ENCODE data around the gene TRA2B. TPM values are rescaled to one million over a fixed set of nuclear protein-coding genes. Genes with fewer than 3 reads are reported as not detected.
A peak's percentile ranks its signal among the peaks of the same experiment; 100 is the strongest.

The TRA2B gene
- total RNA-seq, 1 donor from 2014 or later = 62.1 TPM

DNA sequence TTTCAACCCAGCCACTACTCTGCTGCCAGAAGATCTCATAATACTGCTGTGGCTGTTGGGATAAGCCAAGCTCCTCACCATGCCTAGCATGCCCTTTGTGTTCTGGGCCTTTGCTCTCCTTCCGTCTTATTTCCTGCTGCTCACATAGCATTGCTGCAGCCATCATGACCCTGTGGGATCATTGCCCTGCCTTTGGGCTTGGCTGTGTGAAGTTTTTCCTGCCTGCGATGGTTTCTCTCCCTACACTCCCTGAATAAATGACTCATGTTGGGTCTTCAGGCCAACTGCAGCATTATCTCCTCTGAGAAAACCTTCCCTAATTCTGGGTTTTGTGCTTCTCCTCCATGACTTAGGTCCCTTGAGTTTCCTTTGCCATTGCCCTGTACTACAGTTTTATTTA lies 20.8 kb upstream of the TRA2B start:
- DNase-seq (ENCODE audit: low spot score) = no peak
- intact Hi-C loops (cut with DNase I) = no loop called here

DNA sequence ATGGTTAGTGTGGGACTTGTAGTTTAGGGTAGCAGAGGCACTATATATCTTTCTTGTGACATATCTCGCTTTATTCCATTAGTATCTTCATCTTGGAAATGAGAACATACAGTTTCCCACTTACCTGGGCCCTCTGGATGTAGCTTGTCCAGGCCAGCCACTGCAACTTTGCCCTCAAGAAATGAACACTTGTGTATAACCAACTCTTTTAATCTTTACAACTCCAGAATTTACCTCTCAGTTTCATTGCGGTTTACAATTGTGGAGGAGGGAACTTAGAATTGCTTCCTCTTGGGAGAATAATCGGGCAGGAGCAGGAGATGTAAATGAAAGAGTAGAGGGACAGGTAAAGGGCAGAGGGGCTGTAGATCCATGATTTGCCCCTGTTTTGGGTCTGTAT lies 18.4 kb upstream of the TRA2B start:
- no peak for DNase-seq (ENCODE audit: low spot score)
- intact Hi-C loops (cut with DNase I) = no loop called here

DNA sequence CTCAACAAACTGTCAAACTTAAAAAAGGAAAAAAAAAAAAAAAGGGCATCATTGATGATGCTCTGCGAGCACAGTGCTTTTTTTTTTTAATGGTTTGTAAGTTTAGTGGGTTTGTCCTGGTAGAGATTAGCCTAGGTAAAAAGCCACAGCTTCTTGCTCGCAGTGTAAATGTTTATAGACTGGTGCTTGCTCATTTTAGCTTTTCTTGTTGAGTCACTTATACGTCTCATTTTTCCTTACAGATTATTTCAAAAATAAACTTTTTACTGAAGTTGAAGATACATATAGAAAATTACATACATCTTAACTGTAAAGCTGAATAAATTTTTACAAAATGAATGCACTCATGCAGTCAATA lies 16.5 kb upstream of the TRA2B start:
- DNase-seq (ENCODE audit: low spot score) = no peak
- intact Hi-C loops (cut with DNase I) = no loop called here

DNA sequence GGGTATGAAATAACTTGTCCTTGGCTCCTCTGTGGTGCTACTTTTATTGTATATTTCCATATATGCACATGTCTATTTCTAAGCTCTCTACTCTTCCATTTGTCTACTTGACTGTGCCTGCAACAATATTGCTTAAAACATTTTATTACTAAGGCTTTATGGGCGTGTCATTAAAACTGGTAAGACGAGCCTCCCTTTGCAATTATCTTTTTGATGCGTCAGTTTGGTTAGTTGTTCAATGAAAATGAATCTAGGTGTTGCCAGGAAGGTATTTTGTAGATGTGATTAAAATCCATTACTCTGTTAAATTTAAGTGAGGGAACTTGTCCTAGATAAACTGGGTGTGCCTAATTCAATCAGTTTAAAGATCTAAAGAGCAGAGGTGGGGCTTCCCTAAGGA lies 12.9 kb upstream of the TRA2B start:
- no peak for DNase-seq (ENCODE audit: low spot score)
- intact Hi-C loops (cut with DNase I) = no loop called here

DNA sequence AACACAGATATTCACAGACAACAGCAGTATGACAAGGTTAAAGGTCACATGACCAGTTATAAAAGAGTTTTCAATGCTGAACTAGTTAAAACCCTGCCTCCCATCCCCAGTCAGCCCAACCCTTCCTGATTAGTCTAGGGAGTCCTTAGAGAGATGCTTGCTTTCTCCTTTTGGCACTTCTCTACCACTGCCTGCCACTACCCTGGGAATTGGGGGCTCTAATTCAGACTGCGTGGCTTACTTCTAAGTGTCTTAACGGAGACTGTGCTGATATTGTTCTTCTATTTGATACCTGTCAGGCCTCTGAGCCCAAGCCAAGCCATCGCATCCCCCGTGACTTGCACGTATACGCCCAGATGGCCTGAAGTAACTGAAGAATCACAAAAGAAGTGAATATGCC lies 11.7 kb upstream of the TRA2B start:
- intact Hi-C loops (cut with DNase I) = loop anchor here (10.0 kb wide), 2 partner anchors 215 to 285 kb away; no protein-coding TSS in a partner anchor
- no peak for DNase-seq (ENCODE audit: low spot score)

DNA sequence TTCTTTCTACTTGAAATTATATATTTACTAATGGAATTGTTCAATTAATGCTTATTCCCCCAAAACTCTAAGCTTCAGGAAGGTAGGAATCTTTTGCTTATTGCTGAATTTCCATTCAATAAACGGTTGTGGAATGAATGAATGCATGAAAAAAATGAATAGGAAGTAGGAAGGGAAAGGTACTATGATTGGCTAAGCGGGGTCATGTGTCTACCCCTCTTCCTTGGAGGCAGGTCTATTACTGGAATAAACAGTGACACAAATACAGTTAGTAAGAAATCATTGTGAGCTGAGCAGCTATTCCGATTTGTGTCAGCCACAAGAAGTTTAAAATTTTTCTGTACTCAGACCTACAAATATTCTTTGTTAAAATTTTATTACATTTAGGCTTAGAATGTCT lies 10.5 kb upstream of the TRA2B start:
- DNase-seq (ENCODE audit: low spot score) = no peak
- intact Hi-C loops (cut with DNase I) = loop anchor here (10.0 kb wide), 2 partner anchors 213 to 283 kb away; no protein-coding TSS in a partner anchor

DNA sequence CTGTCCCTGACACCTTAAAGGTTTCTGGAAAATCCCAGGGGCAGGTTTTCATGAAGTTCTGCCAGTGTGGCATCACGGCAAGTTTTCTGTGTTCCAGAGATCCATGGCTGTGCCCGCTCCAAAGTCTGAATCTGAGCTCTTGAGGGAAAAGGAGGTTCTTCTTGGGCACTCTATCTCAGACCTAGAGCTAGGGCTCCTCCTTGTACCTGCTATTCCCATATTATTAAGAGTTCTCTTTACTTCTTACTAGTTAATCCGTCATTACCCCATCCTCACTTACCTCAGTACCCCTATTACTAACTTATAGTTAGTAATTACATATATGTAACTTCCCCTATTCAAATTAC lies 5.9 kb upstream of the TRA2B start:
- DNase-seq (ENCODE audit: low spot score) = no peak
- intact Hi-C loops (cut with DNase I) = loop anchor here (10.0 kb wide), 2 partner anchors 209 to 279 kb away; no protein-coding TSS in a partner anchor

DNA sequence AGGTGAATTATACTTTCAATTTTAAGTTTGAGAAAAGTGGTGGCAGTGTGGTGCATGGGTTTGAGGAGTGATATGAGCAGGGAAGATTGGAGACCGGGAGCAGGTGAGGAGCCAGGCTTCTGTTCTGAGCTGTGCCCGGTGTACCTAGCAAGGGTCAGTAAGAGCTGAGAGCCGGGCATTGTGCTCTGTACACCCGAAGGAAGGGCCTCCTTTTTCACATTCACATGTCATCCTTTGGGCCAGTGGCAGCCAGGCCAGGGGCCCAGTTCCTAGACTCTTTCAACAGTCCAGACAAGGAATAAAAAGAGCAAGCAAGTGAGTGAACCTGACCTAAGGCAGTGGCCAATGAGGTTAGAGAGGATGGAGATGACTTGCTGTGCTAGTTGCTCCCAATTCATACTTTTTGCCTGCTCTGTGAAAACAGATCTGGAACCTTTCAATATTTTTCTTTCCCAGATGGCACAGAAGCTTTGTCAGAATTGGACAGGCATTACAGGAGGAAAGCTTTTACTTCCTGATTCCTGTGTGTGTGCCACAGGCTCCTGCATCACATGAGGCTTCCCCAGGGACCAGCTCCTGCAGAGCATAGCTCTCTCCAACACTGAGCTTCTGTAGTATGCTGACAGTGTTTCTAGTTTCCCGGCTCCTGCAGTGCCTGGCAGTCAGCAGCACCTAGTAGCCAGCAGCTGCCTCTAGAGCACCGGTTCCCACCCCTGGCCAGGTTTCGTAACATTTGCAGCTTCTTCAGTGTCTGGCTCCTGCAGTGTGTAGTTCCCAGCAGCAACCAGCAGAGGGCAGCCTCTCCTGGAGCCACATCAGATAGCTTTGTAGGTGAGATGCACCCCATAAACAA lies 5.3 kb upstream of the TRA2B start:
- intact Hi-C loops (cut with DNase I) = loop anchor here (10.0 kb wide), 2 partner anchors 208 to 278 kb away; no protein-coding TSS in a partner anchor

DNA sequence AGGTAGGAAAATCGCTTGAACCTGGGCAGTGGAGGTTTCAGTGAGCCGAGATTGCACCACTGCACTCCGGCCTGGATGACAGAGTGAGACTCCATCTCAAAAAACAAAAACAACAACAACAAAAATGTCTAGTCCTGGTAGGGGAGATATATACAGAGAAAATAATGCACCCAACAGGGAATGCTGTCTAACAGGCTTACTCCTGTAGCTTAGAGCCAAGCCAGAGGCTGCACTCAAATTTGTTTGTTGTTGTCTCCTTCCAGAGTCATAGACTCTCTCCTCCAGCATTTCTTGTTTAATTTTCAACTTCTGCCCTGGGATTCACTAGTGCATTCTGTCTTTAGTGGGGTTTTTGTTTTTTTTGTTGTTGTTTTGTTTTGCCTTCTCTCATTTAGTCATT lies 4.6 kb upstream of the TRA2B start:
- intact Hi-C loops (cut with DNase I) = loop anchor here (10.0 kb wide), 2 partner anchors 208 to 278 kb away; no protein-coding TSS in a partner anchor
- no peak for DNase-seq (ENCODE audit: low spot score)

More for the DNA sequence above, 5.3 kb upstream of the TRA2B start:
- DNase-seq (ENCODE audit: low spot score) = peak; percentile 92

DNA sequence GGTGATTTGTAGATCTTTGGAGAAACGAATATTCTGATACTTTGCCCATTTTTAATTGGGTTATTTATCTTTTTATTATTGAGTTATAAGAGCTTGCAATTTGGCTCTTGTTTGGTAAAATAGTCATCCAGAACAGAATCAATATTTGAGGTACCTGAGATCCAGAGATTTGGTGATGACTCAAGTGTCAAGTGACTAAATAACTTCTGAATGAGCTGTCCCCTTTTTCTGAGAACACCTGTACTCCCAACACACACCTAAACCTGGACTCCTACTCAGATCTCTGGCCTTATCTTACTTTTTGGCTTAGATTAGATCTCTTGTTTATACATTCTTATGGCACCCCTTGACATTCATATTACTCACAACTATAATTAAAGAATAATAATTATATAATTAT lies 3.1 kb upstream of the TRA2B start:
- DNase-seq (ENCODE audit: low spot score) = no peak

DNA sequence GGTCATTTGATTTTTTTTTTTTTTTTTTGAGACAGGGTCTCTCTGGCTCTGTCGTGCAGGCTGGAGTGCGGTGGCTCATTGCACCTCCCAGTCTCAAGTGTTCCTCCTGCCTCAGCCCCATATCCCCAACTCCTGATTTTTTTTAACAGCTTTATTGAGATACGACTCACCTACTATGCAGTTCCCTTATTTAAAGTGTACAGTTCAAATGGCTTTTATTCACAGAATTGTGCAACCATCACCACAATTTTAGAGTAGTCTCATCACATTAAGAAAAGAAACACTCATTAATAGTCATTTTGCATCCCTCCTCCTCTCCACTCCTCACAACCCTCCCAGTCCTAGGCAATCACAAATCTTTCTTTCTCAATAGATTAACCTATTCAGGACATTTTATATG lies 1.9 kb upstream of the TRA2B start:
- no peak for DNase-seq (ENCODE audit: low spot score)
- intact Hi-C loops (cut with DNase I) = loop anchor here (5.0 to 10.0 kb wide), 3 partner anchors 205 to 628 kb away; partner anchors contain the start of gene TBCCD1

More for the DNA sequence above, 3.1 kb upstream of the TRA2B start:
- intact Hi-C loops (cut with DNase I) = loop anchor here (10.0 kb wide), 2 partner anchors 206 to 276 kb away; no protein-coding TSS in a partner anchor

DNA sequence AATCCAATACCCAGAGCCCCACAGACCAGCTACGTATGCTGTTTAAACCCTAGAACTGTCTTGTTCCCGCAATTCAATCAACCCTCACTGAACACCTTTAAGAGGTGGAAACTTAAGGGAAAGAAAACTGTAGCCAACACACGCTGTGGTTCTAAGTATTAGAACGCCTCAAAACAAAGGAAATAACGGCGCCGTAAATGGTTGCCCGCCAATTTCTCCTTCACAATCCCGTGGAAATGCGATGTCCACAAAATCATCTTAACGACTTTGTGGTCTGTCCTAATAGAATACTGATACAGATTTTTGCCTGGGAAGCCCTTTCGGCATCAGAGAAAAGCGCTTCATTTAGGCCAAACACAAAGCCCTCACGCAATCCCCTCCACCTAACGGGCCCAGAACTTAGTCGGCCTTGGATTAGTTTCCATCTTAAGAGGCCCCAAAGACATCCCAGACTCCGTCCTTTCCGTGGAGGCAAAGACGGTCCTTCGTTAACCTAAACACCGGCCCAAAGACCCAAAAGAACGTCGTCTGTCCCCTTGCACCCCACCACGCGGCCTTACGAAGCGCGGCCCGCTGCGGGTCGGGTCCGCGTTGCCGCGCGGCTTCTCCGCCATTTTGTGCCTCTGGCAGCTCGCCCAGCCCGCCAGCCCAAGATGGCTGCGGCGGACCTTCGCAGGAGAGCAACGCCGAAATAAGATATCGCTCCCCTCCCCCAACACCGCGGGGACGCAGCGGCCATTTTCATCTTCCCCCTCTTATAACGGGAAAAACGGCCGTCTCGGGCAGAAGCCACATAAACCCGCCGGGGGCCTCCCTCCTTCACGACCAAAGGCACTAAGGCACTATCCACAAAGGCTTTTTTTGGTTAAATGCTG lies 763 bp downstream of the TRA2B start:
- peak; percentile 92 for DNase-seq (ENCODE audit: low spot score)
- intact Hi-C loops (cut with DNase I) = loop anchor here (2.0 to 5.0 kb wide), 3 partner anchors 112 to 630 kb away; partner anchors contain the start of genes ETV5, IGF2BP2 and TBCCD1

DNA sequence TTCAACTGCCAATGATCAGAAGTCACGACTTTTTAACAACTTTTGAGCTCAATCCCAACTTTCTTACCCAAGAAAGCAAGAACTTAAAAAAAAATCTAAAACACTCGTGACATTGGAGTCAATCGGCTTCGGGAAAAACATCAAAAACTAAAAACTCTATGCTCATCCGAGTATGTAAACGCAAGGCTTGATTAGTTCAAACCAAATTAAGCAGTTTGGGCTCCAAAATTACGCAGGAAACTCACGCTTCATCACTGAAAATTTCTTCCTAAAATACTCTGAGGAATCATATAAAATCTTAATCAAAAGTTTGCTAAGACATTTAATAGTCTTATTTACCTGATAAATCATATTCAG lies 1.6 kb downstream of the TRA2B start:
- no peak for DNase-seq (ENCODE audit: low spot score)
- intact Hi-C loops (cut with DNase I) = loop anchor here (2.0 to 5.0 kb wide), 3 partner anchors 111 to 631 kb away; partner anchors contain the start of genes ETV5, IGF2BP2 and TBCCD1

DNA sequence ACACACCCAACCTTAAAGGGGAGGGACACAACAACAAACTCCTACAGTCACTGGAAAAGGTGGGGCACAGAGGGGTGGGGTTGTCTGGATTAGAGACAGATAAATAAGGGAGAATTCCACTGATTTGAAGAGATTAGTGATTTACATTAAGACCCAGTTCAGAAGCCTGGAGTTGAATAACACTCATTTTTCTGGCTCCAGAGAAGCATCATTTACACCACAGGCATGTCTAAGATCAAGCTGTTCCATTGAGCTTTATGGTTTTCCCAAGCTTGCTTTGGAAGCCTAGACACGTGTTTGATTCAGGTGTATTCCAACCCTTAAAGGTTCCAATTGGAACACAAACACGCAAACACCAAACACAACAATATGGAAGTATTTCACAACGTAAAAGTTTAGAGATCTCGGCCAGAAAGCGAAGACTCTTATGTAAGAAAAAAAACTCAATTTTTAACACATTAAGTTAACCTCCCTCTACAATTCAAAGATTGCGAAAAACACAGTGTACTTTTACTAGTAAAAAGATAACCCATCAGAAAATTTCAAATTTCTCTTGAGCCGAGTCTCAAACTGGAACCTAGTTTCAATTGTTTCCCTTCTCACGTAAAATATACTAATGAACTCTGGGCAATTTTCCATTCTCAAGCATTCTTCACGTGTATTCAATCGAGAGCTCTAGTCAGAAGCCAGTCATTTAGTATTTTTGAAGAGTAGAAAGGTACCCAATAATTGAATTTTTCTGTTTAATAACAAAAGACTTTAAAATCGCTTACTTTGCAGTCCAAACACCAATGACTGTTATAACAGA lies 2.1 kb downstream of the TRA2B start:
- intact Hi-C loops (cut with DNase I) = loop anchor here (2.0 to 5.0 kb wide), 3 partner anchors 111 to 632 kb away; partner anchors contain the start of genes ETV5, IGF2BP2 and TBCCD1
- DNase-seq (ENCODE audit: low spot score) = no peak

DNA sequence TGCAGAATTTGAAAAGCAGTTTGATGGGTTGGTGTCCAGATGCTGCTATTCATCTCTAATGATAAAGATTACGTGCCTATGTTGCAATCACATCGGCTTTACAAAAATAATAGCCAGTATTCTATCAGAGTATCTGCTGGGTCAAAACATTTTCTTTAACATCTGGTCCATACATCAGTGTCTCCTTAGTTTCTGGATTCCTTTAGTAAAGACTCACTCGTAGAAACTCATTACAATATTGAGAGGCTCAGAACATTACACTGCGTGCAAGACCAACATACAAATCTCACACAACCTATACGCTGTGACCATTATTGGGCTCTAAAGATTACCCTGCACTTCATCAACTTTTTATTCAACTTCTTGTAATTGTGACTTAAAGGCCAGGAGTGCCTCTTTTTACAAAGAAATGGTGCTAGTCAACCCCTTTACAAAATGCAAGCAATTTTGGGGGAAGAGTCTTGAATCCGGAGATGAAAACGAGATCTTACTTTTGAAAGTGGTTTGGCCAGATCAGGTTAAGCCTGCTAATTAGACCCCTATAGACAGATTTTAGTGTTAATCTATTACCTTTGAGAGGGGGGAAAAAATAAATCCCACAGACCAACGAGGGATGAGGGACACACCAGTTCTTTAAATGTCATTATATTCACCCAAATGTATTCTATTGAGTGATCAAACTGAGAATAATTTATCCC lies 2.9 kb downstream of the TRA2B start:
- intact Hi-C loops (cut with DNase I) = loop anchor here (5.0 kb wide), 1 partner anchor 632 kb away; the partner anchor contains the start of gene TBCCD1
- no peak for DNase-seq (ENCODE audit: low spot score)

DNA sequence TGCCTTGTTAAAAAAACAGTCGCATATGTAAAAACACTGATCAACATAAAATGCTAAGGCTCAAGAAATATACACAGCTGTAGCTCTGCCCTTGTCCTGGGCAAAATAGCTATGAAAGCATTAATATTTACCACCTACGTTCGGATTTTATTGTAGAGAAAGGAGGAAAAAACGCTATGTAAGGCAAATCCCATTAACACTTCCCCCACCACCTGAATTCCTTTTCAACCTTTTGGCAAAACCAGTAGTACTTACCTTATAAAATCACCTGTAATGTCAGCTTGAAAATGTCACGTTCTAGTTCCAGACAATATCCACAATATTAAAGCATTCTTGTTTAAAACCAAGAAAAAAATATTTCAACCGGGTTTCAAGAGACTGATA lies 3.6 kb downstream of the TRA2B start:
- intact Hi-C loops (cut with DNase I) = no loop called here

DNA sequence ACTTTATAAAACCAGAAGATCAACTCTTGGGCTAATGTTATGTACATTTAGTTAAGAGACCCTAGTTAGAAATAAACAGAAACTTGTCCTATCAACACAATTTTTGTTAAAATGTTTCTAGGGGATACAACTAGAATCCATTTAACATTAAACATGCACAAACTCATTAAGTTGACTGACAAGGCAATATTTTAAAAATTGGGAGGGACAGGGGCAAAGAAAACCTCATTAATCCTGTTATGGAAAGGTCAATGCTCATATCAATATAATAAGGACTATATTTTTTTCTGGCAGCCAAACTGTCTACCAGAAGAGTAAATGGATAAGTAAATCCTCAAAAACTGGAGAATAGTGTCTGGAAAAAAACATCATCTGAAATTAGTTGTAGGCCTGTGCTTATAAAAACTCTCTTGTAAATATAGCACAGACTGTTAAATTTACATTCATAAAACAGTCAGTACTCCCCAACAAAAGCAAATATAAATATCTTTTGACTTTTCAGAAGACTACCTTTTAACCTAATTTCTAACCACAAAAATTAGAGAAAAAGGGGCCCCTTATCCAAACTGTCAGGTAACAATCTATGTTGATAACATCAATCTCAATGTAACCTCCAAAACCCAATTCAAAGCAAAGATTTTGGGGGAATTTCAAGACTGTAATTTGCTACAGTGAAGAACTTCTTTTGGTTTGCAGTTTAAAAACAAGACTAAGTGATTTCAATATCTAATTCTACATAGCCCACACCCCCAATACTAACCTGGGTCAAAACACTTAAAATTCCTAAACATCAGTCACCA lies 4.2 kb downstream of the TRA2B start:
- intact Hi-C loops (cut with DNase I) = no loop called here
- no peak for DNase-seq (ENCODE audit: low spot score)

More for the DNA sequence above, 3.6 kb downstream of the TRA2B start:
- DNase-seq (ENCODE audit: low spot score) = no peak
